IMR-90 (cell line): Measurements from ENCODE around the gene AMIGO1. TPM values are rescaled to one million over a fixed set of nuclear protein-coding genes. Genes with fewer than 3 reads are reported as not detected.

Experiments used
- ATAC-seq: fragments of 200-7000 bp; cut with Tn5 transposase; 2 replicates; pipeline ENCODE4 v1.9.1; 2020; ENCODE audit warnings: low read depth, mild to moderate bottlenecking, moderate library complexity
- BruUV-seq: library from RNA; stranded (reverse); fragments of 400-500 nt; replicated peaks from 2 replicates; lab custom pipeline; 2021; lab: Mats Ljungman, UMichigan
- CTCF ChIA-PET: fragments of 300-600 bp; formaldehyde crosslinking; extraction: SDS; loops from one replicate; lab custom pipeline; 2021; ENCODE audit warnings: antibody characterized with exemption; lab: Yijun Ruan, JAX
- POLR2A ChIA-PET: fragments of 300-600 bp; sonication (Branson Sonifier 250); formaldehyde crosslinking; loops from one replicate; lab custom pipeline; 2022; ENCODE audit warnings: antibody characterized with exemption; ENCODE audit not compliant: unreplicated experiment; lab: Charles Lee
- DNase-seq: peaks from one replicate; pipeline ENCODE4 v3.0.0; 2013
- H2AFZ ChIP-seq: replicated peaks from 2 replicates; pipeline ENCODE3; 2013; ENCODE audit warnings: low read length, mild to moderate bottlenecking; ENCODE audit not compliant: poor library complexity
- H2AK5ac ChIP-seq: 2 replicates; pipeline ENCODE4 v1.6.1; 2013; ENCODE audit warnings: low read depth, low read length, inconsistent platforms
- H2AK9ac ChIP-seq: replicated peaks from 2 replicates; pipeline ENCODE3; 2013; ENCODE audit warnings: mild to moderate bottlenecking, low read depth, low read length, moderate library complexity; ENCODE audit not compliant: poor library complexity
- H2BK120ac ChIP-seq: 2 replicates; pipeline ENCODE4 v1.6.1; 2013; ENCODE audit warnings: low read depth, low read length, inconsistent platforms
- H2BK15ac ChIP-seq: 3 replicates; pipeline ENCODE4 v1.6.1; 2013; ENCODE audit warnings: low read depth, low read length, inconsistent platforms
- H2BK20ac ChIP-seq: 2 replicates; pipeline ENCODE4 v1.6.1; 2013; ENCODE audit warnings: low read depth, mild to moderate bottlenecking, inconsistent platforms, low read length, moderate library complexity
- H2BK5ac ChIP-seq: 2 replicates; pipeline ENCODE4 v1.6.1; 2013; ENCODE audit warnings: mild to moderate bottlenecking, low read depth, low read length, inconsistent platforms; ENCODE audit not compliant: poor library complexity, severe bottlenecking
- H3K14ac ChIP-seq: replicated peaks from 2 replicates; pipeline ENCODE4 v1.6.1; 2013; ENCODE audit warnings: low read depth, low read length, inconsistent platforms
- H3K18ac ChIP-seq: 2 replicates; pipeline ENCODE4 v1.6.1; 2013; ENCODE audit warnings: low read depth, low read length, control low read depth
- H3K23ac ChIP-seq: 2 replicates; pipeline ENCODE4 v1.6.1; 2013; ENCODE audit warnings: low read depth, low read length, inconsistent platforms
- H3K27ac ChIP-seq: 2 replicates; pipeline ENCODE4 v1.5.1; 2013; ENCODE audit warnings: mild to moderate bottlenecking, control low read depth, low read length; ENCODE audit not compliant: insufficient read depth
- H3K27me3 ChIP-seq: 2 replicates; pipeline ENCODE4 v1.6.1; 2013; ENCODE audit warnings: low read length; ENCODE audit not compliant: control insufficient read depth, insufficient read depth
- H3K36me3 ChIP-seq: 2 replicates; pipeline ENCODE4 v1.6.1; 2013; ENCODE audit warnings: low read length, mixed read lengths; ENCODE audit not compliant: control insufficient read depth, insufficient read depth
- H3K4ac ChIP-seq: 2 replicates; pipeline ENCODE4 v1.6.1; 2013; ENCODE audit warnings: low read depth, low read length, inconsistent platforms
- H3K4me1 ChIP-seq: 2 replicates; pipeline ENCODE4 v1.6.1; 2013; ENCODE audit warnings: low read length, mixed read lengths; ENCODE audit not compliant: control insufficient read depth, insufficient read depth
- H3K4me2 ChIP-seq: 2 replicates; pipeline ENCODE4 v1.6.1; 2013; ENCODE audit warnings: low read depth, mild to moderate bottlenecking, control low read depth, low read length, moderate library complexity
- H3K4me3 ChIP-seq: 2 replicates; pipeline ENCODE4 v1.5.1; 2013; ENCODE audit warnings: low read depth, mild to moderate bottlenecking, control low read depth, low read length, moderate library complexity; ENCODE audit not compliant: insufficient read depth
- H3K56ac ChIP-seq: 2 replicates; pipeline ENCODE4 v1.6.1; 2013; ENCODE audit warnings: low read length, inconsistent platforms; ENCODE audit not compliant: insufficient read depth; ENCODE audit errors: extremely low read depth
- H3K79me1 ChIP-seq, 2 experiments: 2 replicates each; pipeline ENCODE4 v1.6.1; 2013; ENCODE audit warnings: low read length in 2 of 2, inconsistent platforms in 1 of 2, low read depth in 1 of 2
- H3K9ac ChIP-seq: 2 replicates; pipeline ENCODE4 v1.6.1; 2013; ENCODE audit warnings: low read depth, low read length, control low read depth
- H3K9me1 ChIP-seq: 2 replicates; pipeline ENCODE4 v1.6.1; 2013; ENCODE audit warnings: low read length, inconsistent platforms; ENCODE audit not compliant: insufficient read depth
- H3K9me3 ChIP-seq: 2 replicates; pipeline ENCODE4 v1.6.1; 2013; ENCODE audit warnings: low read length; ENCODE audit not compliant: control insufficient read depth, insufficient read depth
- H4K20me1 ChIP-seq: 2 replicates; pipeline ENCODE4 v1.6.1; 2013; ENCODE audit warnings: low read length, inconsistent platforms; ENCODE audit not compliant: insufficient read depth
- H4K5ac ChIP-seq: 2 replicates; pipeline ENCODE4 v1.6.1; 2013; ENCODE audit warnings: mild to moderate bottlenecking, low read depth, low read length, control low read depth
- H4K8ac ChIP-seq, 2 experiments: 2 replicates each; pipeline ENCODE4 v1.6.1; 2013; ENCODE audit warnings: low read depth in 2 of 2, low read length in 2 of 2, control low read depth in 1 of 2, inconsistent platforms in 1 of 2
- H4K91ac ChIP-seq: 2 replicates; pipeline ENCODE4 v1.6.1; 2013; ENCODE audit warnings: low read depth, low read length, inconsistent platforms; ENCODE audit not compliant: insufficient read depth
- BHLHE40 ChIP-seq: fragments of 150-350 bp; IDR thresholded peaks from 2 replicates; pipeline ENCODE4 v1.6.1; 2016; ENCODE audit warnings: mild to moderate bottlenecking, low read depth, low read length
- CEBPB ChIP-seq: IDR thresholded peaks from 2 replicates; pipeline ENCODE4 v1.6.1; 2012; ENCODE audit warnings: low read depth, low read length, improper control_type of control experiment
- CHD1 ChIP-seq: IDR thresholded peaks from 2 replicates; pipeline ENCODE4 v1.6.1; 2012; ENCODE audit warnings: low read depth, low read length, improper control_type of control experiment
- FOS ChIP-seq: fragments of 150-350 bp; IDR thresholded peaks from 2 replicates; pipeline ENCODE4 v1.6.1; 2016; ENCODE audit warnings: low read depth, low read length
- MAFK ChIP-seq: IDR thresholded peaks from 2 replicates; pipeline ENCODE4 v1.6.1; 2012; ENCODE audit warnings: low read depth, low read length, improper control_type of control experiment
- MAZ ChIP-seq: IDR thresholded peaks from 2 replicates; pipeline ENCODE4 v1.6.1; 2012; ENCODE audit warnings: low read depth, mild to moderate bottlenecking, low read length, improper control_type of control experiment, moderate library complexity, borderline replicate concordance
- MXI1 ChIP-seq: IDR thresholded peaks from 2 replicates; pipeline ENCODE4 v1.6.1; 2012; ENCODE audit warnings: low read depth, mild to moderate bottlenecking, low read length, moderate library complexity, borderline replicate concordance
- NFE2L2 ChIP-seq: fragments of 150-350 bp; IDR thresholded peaks from 2 replicates; pipeline ENCODE4 v1.6.1; 2016; ENCODE audit warnings: low read depth, mild to moderate bottlenecking, low read length
- POLR2A ChIP-seq: IDR thresholded peaks from 2 replicates; pipeline ENCODE4 v1.6.1; 2012; ENCODE audit warnings: mild to moderate bottlenecking, low read depth, low read length
- RAD21 ChIP-seq: IDR thresholded peaks from 2 replicates; pipeline ENCODE4 v1.6.1; 2012; ENCODE audit warnings: low read length, improper control_type of control experiment
- RCOR1 ChIP-seq: IDR thresholded peaks from 2 replicates; pipeline ENCODE4 v1.6.1; 2012; ENCODE audit warnings: mild to moderate bottlenecking, low read length, improper control_type of control experiment; ENCODE audit not compliant: insufficient replicate concordance
- RFX5 ChIP-seq: IDR thresholded peaks from 2 replicates; pipeline ENCODE4 v1.8.0; 2012; ENCODE audit warnings: low read depth, mild to moderate bottlenecking, low read length, moderate library complexity
- SMC3 ChIP-seq: fragments of 150-350 bp; IDR thresholded peaks from 2 replicates; pipeline ENCODE4 v1.6.1; 2016; ENCODE audit warnings: low read depth, mild to moderate bottlenecking, antibody characterized with exemption, low read length, moderate library complexity
- USF2 ChIP-seq: fragments of 150-350 bp; IDR thresholded peaks from 2 replicates; pipeline ENCODE4 v1.6.1; 2017; ENCODE audit warnings: mild to moderate bottlenecking, antibody characterized with exemption, low read length, low read depth
- WGBS, 2 experiments: methylation state at CpG; one replicate each; pipeline versions ENCODE4 v1.1.5 to v1.1.7; 2013; ENCODE audit warnings: missing lambda C conversion rate in 2 of 2; ENCODE audit not compliant: insufficient read length in 1 of 2; ENCODE audit errors: extremely low coverage in 2 of 2; 5-methylcytosine and 5-hydroxymethylcytosine counted together
- dilution Hi-C: fragments of 300-500 bp; cut with HindIII; formaldehyde crosslinking; loops from one replicate; pipeline ENCODE4 v1.14.3; 2018; ENCODE audit warnings: low sequenced_read_pairs; ENCODE audit not compliant: unreplicated experiment
- in situ Hi-C: fragments of 300-500 bp; cut with MboI; formaldehyde crosslinking; loops from 3 replicates; pipeline ENCODE4 v1.14.3; 2019; ENCODE audit warnings: low sequenced_read_pairs, inconsistent platforms, mixed read lengths
- intact Hi-C: fragments of 100-400 bp; cut with micrococcal nuclease; formaldehyde crosslinking; loops from 2 replicates; pipeline ENCODE4 v1.10.0; 2022
- polyA plus RNA-seq, 3 experiments: library from polyadenylated mRNA; depleted of rRNA; stranded (reverse); fragments of >200 nt; gene quantifications; 2 replicates each; pipeline ENCODE4 v1.2.3, GENCODE V29; 2012; ENCODE audit warnings: low replicate concordance in 1 of 3
- total RNA-seq: library from RNA; depleted of rRNA; stranded (reverse); fragments of >200 nt; gene quantifications from 2 replicates; pipeline ENCODE4 v1.2.3, GENCODE V29; 2012
- TF ChIP-seq, protein P1 (sequence below): conservative IDR thresholded peaks from 2 replicates; pipeline ENCODE4 v1.5.1; 2012; ENCODE audit warnings: mild to moderate bottlenecking, low read depth, low read length, improper control_type of control experiment
- TF ChIP-seq, protein P2 (sequence below): fragments of 150-350 bp; IDR thresholded peaks from 2 replicates; pipeline ENCODE4 v1.6.1; 2016; ENCODE audit warnings: low read depth, mild to moderate bottlenecking, low read length, moderate library complexity, borderline replicate concordance

Gene AMIGO1
- total and polyA plus RNA-seq, 2 of the 4 experiments (the other 2 are of a cell fraction), result 1.5 to 1.6 TPM

DNA sequence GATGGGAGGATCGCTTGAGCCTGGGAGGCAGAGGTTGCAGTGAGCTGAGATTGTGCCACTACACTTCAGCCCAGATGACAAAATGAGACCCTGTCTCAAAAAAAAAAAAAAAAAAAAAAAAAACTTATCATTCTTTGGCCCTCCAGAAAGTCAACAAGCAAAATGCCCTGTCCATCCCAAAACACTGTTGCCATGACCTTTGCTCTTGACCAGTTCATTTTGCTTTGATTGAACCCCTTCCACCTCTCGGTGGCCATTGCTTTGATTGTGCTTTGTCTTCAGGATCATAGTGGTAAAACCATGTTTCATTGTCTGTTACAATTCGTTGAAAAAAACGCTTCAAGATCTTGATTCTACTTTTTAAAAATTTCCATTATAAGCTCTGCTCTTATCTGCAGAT, 51.7 kb downstream of the AMIGO1 start:
- no peak overlapping the region for H2BK120ac ChIP-seq
- no TSS peak for BruUV-seq
- CTCF ChIA-PET, result no interaction called here

More for the DNA sequence above, 51.7 kb downstream of the AMIGO1 start:
- no peak overlapping the region for H2AFZ ChIP-seq
- no peak overlapping the region for H2BK15ac ChIP-seq
- DNase-seq (no peak), ATAC-seq (no peak)
- H4K91ac ChIP-seq, result no peak overlapping the region
- H4K5ac ChIP-seq, result no peak overlapping the region
- POLR2A ChIA-PET, result no interaction called here
- H3K14ac ChIP-seq, result no peak overlapping the region
- no peak overlapping the region for H3K56ac ChIP-seq
- TF ChIP-seq MAZ (no peak), FOS (no peak), RCOR1 (no peak), NFE2L2 (no peak), RFX5 (no peak), MXI1 (no peak), CHD1 (no peak), BHLHE40 (no peak), CEBPB (no peak), SMC3 (no peak), POLR2A (no peak), USF2 (no peak), RAD21 (no peak), MAFK (no peak)
- TF ChIP-seq, protein P1, sequence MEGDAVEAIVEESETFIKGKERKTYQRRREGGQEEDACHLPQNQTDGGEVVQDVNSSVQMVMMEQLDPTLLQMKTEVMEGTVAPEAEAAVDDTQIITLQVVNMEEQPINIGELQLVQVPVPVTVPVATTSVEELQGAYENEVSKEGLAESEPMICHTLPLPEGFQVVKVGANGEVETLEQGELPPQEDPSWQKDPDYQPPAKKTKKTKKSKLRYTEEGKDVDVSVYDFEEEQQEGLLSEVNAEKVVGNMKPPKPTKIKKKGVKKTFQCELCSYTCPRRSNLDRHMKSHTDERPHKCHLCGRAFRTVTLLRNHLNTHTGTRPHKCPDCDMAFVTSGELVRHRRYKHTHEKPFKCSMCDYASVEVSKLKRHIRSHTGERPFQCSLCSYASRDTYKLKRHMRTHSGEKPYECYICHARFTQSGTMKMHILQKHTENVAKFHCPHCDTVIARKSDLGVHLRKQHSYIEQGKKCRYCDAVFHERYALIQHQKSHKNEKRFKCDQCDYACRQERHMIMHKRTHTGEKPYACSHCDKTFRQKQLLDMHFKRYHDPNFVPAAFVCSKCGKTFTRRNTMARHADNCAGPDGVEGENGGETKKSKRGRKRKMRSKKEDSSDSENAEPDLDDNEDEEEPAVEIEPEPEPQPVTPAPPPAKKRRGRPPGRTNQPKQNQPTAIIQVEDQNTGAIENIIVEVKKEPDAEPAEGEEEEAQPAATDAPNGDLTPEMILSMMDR, result no peak
- TF ChIP-seq, protein P2, sequence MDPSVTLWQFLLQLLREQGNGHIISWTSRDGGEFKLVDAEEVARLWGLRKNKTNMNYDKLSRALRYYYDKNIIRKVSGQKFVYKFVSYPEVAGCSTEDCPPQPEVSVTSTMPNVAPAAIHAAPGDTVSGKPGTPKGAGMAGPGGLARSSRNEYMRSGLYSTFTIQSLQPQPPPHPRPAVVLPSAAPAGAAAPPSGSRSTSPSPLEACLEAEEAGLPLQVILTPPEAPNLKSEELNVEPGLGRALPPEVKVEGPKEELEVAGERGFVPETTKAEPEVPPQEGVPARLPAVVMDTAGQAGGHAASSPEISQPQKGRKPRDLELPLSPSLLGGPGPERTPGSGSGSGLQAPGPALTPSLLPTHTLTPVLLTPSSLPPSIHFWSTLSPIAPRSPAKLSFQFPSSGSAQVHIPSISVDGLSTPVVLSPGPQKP, result no peak
- H3K27ac ChIP-seq, result no peak overlapping the region
- WGBS, 2 experiments, result no CpG with 5 or more reads among the region's 4 CpGs
- no peaks in the 10 kb centered on the region for H3K9me1 ChIP-seq
- no peak overlapping the region for H3K9ac ChIP-seq
- no peak overlapping the region for H3K4me2 ChIP-seq
- H3K36me3 ChIP-seq, result no peaks in the 10 kb centered on the region
- H3K4ac ChIP-seq, result no peak overlapping the region
- H3K79me1 ChIP-seq, result no peaks in the 10 kb centered on the region
- H3K4me1 ChIP-seq, result no peaks in the 10 kb centered on the region
- dilution Hi-C loops, result no loop called here
- intact Hi-C loops, result no loop called here
- H3K18ac ChIP-seq, result no peak overlapping the region
- H2AK5ac ChIP-seq, result no peak overlapping the region
- peaks cover 4% of the 10 kb centered on the region; the same call in 1 of the 2 replicates for H3K9me3 ChIP-seq
- in situ Hi-C loops, result no loop called here
- no peak overlapping the region for H2BK5ac ChIP-seq
- H3K27me3 ChIP-seq, result peaks cover 9% of the 10 kb centered on the region
- H3K23ac ChIP-seq, result no peak overlapping the region
- H4K8ac ChIP-seq, result no peak overlapping the region
- no peak overlapping the region for H2AK9ac ChIP-seq
- H2BK20ac ChIP-seq, result no peak overlapping the region
- H3K4me3 ChIP-seq, result no peak overlapping the region
- H4K20me1 ChIP-seq, result no peaks in the 10 kb centered on the region
